Central memory CD4-positive, alpha-beta T cell (primary cell): ENCODE measurements around the gene IQCM.

Source experiments
- DNase-seq: peaks from one replicate; pipeline ENCODE4 v3.0.0; 2022

IQCM gene

DNA sequence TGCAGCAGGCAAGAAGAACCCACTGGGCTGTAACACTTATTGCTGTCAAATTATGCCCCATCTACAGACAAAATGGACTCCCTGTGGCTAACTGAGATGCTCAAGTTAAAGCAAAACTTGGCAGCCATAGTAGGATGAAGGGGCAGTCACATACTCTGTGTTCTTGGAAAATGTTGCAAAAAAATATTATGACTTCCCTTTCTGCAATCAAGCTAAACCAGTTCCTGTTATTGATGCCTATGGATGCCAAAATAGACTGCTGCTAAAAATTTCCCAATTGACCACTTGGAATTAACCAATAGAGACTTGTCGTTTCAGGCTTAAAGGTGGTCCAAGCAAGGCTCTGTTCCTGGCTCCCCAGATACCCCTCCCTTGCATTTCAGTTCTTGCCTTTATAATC, 49.5 kb downstream of the IQCM start:
- no peak for DNase-seq

- no peak for DNase-seq
Measured at GRCh38 chr4:149765630-149766029, 50.0 kb downstream of the IQCM start.

- no peak for DNase-seq
Measured at GRCh38 chr4:149755969-149756368, 59.7 kb downstream of the IQCM start.

DNA sequence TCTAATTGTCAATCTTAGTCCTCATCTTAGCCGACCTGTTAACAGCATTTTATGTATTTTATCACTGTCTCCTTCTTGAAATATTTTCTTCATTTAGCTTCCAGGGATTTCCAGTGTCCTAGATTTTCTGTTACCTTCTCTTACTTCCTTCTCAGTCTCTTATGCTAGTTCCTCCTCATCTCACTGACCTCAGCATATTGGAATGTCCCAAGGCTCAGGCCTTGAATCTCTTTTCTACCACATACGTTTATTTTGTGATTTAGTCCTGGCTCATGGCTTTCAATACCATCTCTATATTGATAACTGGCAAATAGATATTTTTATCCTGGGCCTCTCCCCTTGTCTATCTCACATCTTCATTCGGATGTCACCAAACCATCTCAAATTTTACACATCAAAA, 61.1 kb downstream of the IQCM start:
- no peak for DNase-seq

DNA sequence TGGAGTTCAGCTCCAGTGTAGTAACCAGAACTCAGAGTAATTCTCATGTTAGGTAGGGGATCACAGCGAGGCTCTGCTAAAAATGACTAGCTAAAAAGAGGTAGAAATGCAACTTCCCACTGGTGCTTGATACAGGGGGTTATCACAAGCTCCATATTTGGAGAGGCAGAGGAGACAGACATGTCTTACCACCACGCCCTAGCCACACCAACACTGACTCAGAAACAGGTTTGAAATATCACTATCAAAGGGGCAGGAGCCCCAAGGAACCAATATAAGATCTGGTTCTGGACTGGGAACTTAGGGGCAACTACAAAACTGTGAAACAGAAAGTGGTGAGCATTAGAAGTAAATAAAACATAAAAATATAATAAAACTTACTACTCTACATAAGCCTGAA, 62.9 kb downstream of the IQCM start:
- DNase-seq = no peak

- no peak for DNase-seq
Measured at GRCh38 chr4:149751174-149751573, 64.5 kb downstream of the IQCM start.

- DNase-seq = no peak
Measured at GRCh38 chr4:149749784-149750183, 65.9 kb downstream of the IQCM start.

GRCh38 chr4:149747646-149748045, 68.0 kb downstream of the IQCM start:
- no peak for DNase-seq

- no peak for DNase-seq
Measured at GRCh38 chr4:149746276-149746675, 69.4 kb downstream of the IQCM start.

- DNase-seq = no peak
Measured at GRCh38 chr4:149741186-149741831, 74.3 kb downstream of the IQCM start.

- no peak for DNase-seq
Measured at GRCh38 chr4:149738156-149738555, 77.5 kb downstream of the IQCM start.

- no peak for DNase-seq
Measured at GRCh38 chr4:149735796-149736195, 79.8 kb downstream of the IQCM start.

GRCh38 chr4:149728444-149728843, 87.2 kb downstream of the IQCM start:
- no peak for DNase-seq

DNA sequence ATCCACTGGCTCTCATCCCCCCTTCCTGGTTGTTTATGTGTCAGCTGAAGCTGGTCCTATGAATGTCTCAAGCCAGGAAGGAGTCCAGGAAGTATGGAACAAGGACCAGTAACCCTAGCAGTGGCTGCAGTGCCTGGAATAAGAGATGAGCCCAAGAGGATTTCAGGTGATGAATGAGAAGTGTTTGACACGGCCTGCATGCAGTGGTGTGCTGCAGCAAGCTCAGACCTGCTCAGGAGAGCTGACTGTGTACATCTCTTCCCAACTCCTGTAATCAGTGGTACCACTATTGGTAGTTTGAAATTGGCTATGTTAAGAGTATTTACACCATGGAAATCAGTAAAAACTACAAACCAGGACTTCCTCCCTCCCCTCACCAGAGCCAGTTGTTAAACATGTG, 88.0 kb downstream of the IQCM start:
- no peak for DNase-seq

- DNase-seq = no peak
Measured at GRCh38 chr4:149723065-149723464, 92.6 kb downstream of the IQCM start.

- no peak for DNase-seq
Measured at GRCh38 chr4:149719806-149720205, 95.8 kb downstream of the IQCM start.

GRCh38 chr4:149719357-149719756, 96.3 kb downstream of the IQCM start:
- no peak for DNase-seq

DNA sequence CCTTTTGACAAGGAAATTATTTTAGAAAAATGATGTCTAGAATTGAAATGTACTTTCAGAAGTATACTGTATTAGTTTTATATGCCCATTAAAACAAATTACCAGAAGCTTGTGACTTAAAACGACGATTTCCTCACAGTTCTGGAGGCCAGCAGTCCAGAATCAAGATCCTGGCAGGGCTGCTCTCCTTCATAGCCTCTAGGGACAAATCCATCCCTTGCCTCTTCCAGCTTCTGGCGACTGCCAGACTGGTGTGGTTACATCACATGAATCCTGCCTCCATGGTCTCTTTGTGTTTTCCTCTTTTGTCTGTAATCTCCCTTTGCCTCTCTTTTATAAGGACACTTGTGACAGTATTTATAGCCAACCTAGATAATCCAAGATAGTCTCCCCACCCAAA, 97.1 kb downstream of the IQCM start:
- DNase-seq = no peak

DNA sequence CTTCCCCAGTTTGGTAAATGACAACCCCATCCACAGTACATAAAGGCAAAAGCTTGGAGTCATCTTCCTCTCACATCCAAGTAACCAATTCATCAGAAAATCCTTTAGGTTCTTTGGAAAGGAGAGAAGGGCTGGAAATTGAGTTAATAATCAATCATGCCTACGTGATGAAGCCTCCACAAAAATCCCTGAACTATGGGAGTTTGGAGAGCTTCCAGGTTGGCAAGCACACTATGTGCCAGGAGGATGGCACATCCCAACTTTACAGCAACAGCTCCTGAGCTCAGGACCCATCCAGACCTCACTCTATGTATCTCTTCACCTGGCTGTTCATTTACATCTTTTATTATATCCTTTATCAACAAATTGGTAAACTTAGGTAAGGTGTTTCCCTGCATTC, 98.9 kb downstream of the IQCM start:
- no peak for DNase-seq

- no peak for DNase-seq
Measured at GRCh38 chr4:149715822-149716585, 99.6 kb downstream of the IQCM start.

- no peak for DNase-seq
Measured at GRCh38 chr4:149713031-149713430, 102.6 kb downstream of the IQCM start.

GRCh38 chr4:149711593-149712365, 103.9 kb downstream of the IQCM start:
- no peak for DNase-seq

- DNase-seq = no peak
Measured at GRCh38 chr4:149709640-149710039, 106.0 kb downstream of the IQCM start.
